Activated T-cell treated with anti-CD3 and anti-CD28 coated beads for 1 hour (primary cell): ENCODE data around the gene YPEL2.

Source experiments
- DNase-seq: peaks from one replicate; pipeline ENCODE4 v3.0.0-alpha.2; 2020; ENCODE audit warnings: low read depth

The YPEL2 gene

DNA sequence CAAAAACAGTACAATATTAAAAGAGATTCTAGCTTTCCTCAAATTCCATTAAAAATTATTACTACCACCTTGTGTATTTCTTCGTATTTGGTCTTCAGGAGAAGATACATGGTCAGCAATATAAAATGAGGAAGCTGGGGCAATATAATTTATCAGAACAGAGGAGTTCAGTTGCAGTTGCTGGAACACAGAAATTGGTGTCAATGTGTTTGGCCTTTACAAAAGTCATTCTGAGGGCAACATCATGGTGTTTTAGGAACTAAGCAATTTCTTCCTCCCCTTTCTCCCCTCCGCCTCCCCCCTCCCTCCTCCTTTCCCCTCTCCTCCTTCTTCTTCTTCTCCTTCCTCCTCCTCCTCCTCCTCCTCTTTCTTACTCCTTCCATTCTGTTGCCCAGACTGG lies 102.1 kb downstream of the YPEL2 start:
- no peak for DNase-seq

DNA sequence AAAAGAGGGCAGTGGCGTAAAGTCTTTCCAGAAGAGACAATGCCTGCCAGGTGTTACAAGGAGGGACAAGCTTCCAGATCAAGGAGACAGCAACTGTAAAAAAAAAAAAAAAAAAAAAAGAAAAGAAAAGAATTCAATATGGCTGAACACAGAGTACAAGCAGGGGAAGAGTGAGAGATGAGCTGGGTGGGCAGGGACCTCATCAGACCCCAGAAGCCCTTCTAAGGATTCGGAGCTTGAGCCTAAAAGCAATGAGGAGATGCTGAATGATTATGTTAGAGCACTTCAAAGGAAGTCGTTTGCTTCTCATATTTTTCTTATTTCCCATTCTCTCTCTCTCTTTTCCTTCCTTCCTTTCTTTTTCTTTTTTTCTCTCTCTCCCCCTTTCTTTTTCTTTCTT lies 103.0 kb downstream of the YPEL2 start:
- no peak for DNase-seq

DNA sequence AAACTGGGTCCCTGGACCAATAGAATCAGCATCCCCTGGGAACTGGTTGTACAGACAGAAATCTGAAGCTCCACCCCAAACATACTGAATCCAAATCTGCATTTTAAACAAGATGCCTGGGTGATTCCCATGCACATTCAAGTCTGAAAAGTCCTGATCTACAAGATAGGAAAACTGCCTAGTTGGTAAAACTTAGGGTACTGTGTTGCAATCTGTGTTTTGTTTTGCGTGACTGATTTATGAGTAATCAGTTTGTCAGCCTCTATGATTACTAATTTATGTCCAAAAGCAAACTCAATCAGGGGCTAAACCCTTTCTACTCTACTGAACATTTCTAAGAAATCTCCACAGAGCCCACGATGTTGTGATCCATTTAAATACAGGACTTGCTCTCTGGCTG lies 103.8 kb downstream of the YPEL2 start:
- no peak for DNase-seq

DNA sequence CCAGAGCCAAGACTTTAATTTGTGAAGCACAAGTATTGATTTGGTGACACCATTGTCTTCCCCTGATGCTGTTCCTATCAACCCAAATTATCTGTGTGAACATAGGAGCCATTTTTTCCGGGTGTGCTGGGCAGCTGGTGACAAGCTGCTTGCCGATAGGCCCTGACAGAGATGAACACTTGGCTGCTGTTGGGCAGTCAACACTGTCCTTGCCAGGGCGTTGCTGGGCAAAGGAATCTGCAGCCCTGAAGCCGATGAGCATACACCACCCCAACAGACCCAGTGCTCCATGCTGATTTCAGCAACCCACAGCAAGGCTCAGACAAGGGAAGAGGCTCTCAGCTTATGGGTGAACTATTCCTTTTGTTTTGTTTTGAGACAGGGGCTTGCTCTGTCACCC lies 105.4 kb downstream of the YPEL2 start:
- no peak for DNase-seq

DNA sequence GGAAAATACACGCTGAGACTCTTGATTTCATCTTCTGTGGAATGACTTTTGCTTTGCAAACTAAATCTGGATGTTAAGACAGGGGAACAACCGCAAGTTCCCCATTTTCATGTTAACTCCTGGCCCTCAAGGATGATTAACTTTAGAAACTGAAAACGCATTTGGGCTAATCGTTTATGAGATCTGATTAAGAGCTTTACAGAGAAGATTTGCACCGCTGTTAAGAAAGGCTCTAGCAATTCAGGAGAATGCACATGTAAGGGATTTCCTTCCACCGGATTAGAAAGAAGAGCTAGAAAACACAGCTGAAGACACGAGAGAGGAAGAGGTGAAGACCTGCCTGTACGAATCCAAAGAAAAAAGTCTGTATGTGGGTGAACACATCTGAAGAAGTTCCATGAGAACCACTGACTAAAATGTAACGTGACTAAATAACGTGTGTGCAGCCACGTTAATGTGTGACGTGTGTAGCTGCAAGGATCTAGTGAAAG lies 106.4 kb downstream of the YPEL2 start:
- no peak for DNase-seq

DNA sequence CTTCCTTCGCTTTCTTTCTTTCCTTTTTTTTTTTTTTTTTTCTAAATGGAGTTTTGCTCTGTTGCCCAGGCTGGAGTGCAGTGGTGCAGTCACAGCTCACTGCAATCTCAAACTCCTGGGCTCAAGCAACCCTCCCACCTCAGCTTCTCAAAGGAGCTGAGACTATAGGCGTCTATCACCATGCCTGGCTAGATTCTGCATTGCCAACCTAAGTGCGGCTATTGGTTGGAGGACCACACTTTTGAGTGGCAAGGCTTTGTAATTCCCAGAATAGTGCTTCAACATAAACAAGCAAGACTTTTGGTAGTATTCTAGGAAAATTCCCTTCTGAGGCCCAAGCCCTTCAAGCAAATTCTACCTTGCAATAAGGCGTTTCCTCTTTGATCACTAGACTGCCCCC lies 107.8 kb downstream of the YPEL2 start:
- no peak for DNase-seq

DNA sequence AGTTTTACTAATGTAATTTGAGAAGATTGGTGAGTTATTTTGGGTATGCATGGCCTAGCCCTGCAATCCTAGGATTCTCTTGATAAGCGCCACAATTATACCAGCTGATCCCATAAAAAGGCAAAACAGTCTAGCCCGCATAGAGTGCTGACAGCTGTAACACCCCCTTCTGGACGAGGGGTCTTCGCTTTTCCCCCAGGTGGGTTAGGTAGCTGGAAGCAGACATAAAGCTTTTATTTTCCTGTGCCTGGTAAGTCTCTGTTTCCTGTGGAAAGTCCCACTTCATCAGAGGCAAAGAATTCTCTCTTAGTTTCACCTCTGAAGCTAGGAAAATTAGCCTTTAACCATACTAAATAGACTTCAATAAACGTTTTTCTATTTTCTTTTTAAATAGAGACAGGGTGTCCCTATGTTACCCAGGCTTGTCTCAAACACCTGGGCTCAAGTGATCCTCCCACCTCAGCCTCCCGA lies 108.3 kb downstream of the YPEL2 start:
- no peak for DNase-seq

DNA sequence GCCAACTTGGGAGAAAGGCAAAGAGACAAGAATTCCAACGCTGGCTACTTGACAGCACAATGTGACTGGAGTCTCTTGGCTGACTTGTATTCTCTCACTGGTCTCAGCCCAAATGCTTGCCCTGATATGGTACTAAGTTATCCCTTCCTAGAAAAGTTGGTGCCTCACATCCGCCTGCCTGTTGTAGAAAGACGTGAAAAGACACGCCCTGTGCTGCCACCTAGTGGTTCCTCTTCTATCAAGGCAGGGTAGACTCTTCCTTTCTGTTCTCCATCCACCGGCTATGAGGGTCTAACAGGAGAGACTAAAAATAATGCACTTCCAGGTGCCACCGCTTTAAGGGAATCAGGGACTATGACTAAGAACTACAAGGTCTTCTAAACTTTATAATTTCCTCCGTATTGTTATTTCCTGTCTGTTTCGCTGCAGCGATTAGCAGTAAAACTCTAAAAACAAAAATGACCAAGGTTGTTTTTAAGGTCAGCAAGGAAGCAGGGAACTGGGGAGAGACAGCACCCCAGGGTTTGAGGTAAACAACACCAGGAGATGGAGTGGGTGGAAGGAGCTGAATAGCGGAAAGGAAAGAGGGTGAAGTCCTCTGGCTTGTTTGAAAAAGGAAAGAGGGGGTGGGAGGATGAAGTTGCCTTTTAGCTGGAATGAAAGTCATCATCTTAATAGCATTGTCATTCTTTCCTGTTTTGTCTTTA lies 109.5 kb downstream of the YPEL2 start:
- peak; percentile 85 for DNase-seq

DNA sequence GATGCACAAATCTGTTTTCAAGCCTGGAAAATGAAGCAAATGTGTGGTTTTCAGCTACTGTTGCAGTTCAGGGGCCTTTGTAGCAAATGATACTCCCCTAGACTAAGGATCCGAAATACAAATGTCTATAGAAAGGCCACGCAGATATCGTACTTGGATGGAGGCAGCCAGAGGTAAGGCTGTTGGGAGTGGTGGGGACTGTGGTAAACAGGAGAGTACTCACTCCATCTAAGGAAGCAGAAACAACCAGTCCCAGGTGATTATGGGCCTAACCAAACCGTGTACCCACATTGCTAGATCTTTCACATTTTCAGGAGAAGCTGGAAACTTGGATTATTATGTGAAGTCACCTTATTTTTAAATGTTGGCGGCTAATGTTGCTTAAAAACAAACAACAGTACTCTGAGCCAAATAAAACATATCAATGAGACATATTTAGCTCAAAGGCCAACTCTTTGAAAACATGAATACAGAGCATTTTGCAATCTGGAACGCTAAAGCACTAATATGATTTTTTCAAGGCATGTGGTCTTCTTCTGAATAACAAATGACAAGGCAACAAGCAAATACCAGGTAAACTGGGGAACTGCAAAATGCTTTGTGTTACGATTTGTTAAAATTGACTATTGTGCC lies 110.1 kb downstream of the YPEL2 start:
- no peak for DNase-seq

DNA sequence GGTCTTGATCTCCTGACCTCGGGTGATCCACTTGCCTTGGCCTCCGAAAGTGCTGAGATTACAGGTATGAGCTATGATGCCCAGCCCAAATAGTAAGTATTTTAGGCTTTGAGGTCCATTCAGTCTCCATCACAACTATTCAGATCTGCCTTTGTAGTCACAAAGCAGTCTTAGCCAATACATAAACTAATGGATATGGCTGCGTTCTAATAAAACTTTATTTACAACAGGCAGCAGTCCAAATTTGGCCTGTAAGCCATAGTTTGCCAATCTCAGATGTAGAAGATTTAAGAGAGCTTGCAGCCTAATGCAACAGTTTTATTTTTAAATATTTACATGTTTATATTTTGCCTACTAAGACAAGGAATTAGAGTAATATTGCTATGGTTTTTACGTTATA lies 111.7 kb downstream of the YPEL2 start:
- DNase-seq = no peak
